GM12865 (cell line): ENCODE measurements around the gene SYNDIG1.

Source experiments
- DNase-seq: peaks from one replicate; pipeline ENCODE4 v3.0.0; 2010; ENCODE audit warnings: low read depth
- H3K4me3 ChIP-seq: 2 replicates; pipeline ENCODE4 v1.5.1; 2011; ENCODE audit warnings: mild to moderate bottlenecking, low read depth, low read length, control low read depth
- CTCF ChIP-seq: IDR thresholded peaks from 2 replicates; pipeline ENCODE4 v1.5.1; 2011; ENCODE audit warnings: low read length, control low read depth, low read depth, inconsistent platforms; ENCODE audit not compliant: insufficient read depth; ENCODE audit errors: missing control alignments

Gene SYNDIG1

GRCh38 chr20:24627926-24628325, 158.5 kb downstream of the SYNDIG1 start:
- no peak overlapping the region for H3K4me3 ChIP-seq
- no peak for DNase-seq
- no peak for TF ChIP-seq CTCF

- no peak for TF ChIP-seq CTCF
- DNase-seq: no peak
- H3K4me3 ChIP-seq: no peak overlapping the region
Measured at GRCh38 chr20:24628985-24629384, 159.6 kb downstream of the SYNDIG1 start.

DNA sequence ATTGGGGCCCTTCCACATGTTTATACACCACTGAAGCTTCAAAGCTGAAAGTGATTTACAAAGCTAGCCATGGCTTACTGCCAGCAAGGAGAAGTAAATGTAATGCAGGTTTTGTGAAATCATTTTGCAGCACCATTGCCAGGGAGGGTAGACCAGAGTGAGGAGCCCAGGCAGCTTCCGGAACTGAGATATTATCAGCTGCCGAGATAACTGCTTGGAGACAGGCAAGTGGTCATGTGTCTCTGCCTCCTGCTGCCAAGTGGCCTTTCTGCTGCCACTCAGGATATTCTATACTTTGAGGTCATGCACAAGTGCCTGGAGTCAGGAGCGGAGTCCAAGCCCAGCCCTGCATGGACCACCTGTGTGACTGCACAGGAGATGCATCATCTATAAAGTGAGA, 160.2 kb downstream of the SYNDIG1 start:
- DNase-seq: no peak
- TF ChIP-seq CTCF: no peak
- no peak overlapping the region for H3K4me3 ChIP-seq

DNA sequence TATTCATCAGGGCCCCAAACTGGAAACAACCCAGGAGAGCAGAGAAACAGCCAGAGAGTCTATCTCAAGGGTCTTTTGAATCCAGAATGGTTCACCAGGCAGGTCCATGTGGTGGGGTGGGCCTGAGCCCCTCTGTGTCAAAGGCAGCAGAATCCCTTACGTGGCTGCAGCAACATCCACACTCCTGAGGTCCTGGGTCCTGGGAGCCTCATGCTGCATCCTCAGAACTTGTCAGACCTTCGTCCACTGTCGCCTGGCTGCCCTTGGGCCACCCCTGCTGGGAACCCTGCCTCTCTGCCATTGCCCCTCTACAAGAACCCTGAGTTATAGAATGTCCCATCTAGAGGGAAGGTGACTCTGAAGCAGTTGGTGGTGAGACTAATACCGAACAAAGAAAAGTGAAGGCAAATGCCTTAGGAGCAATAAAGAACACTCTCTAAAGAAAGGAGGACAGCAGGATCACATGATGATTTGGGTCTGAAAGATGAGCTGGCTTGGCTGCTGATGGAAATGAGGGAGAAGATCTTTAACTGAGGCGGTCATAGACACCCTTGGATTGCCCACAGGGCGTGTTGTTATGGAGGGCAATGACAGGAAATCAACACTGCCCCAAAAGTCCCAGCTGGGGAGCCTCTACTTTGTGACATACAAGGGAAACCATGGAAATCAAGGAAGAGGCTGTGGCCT, 161.2 kb downstream of the SYNDIG1 start:
- no peak for DNase-seq
- H3K4me3 ChIP-seq: no peak overlapping the region
- TF ChIP-seq CTCF: no peak

DNA sequence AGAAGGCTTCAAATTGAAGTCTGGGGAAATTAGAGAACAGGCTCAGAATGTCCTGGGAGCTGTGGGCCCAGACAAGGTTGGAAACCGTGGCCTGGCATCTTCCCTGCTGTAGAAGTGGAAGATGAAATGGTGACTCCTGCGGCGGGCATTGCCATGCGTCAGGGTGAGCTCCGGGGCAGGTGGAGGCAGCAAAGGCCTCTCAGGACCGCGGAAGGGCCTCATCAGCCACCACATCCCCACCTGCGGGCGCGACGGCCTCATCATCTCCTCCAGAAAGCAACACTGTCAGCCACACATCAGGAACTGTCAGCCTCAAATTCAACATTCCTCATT, 161.7 kb downstream of the SYNDIG1 start:
- no peak overlapping the region for H3K4me3 ChIP-seq
- no peak for TF ChIP-seq CTCF
- no peak for DNase-seq

DNA sequence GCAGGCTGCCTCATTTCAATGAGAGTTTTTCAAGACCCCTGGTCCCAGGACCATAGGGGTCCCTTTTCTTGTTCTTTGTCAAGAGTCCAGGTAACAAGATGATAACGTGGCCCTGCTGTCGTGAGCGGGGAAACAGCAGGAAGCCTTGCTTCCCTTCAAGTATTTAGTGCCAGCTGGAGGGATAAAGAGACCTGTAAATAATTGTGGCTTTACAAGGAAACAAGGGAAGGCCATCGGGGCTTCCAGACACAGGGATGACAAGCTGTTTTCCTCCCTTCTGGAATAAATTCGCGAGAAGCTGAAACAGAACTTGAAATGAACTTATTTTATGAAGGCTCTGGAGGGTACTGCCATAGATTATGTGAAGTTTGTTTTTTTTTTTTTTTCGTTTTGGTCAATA, 163.2 kb downstream of the SYNDIG1 start:
- H3K4me3 ChIP-seq: no peak overlapping the region
- no peak for TF ChIP-seq CTCF
- DNase-seq: no peak

DNA sequence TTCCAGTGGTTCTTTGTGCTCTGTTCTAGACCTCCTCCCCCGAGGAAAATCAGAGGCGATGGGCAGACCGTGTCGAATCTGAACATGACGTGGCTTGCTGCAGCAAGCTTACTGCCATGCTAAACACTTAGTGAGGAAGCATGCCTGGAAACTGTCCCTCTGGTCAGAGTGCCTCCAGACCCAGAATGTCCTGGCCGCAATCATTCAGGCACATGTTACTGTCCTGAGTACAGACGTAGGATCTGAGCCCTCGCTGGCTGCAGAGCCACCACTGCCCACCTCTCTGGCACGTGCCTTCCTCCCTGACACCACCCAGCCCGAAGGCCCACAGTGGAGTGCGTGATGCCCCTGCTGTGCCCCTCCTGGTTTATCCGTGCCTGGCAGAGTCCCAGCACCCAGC, 163.6 kb downstream of the SYNDIG1 start:
- no peak overlapping the region for H3K4me3 ChIP-seq
- TF ChIP-seq CTCF: no peak

More for the DNA sequence above, 163.6 kb downstream of the SYNDIG1 start:
- no peak for DNase-seq
